Effector CD4-positive, alpha-beta T cell (primary cell): Measurements from ENCODE around the gene BCOR.

Experiments
- DNase-seq: peaks from one replicate; pipeline ENCODE4 v3.0.0-alpha.2; 2020

BCOR gene

GRCh38 chrX:40062525-40063155 lies 35.1 kb downstream of the BCOR start:
- no peak for DNase-seq

GRCh38 chrX:40061871-40062524 lies 35.8 kb downstream of the BCOR start:
- no peak for DNase-seq

GRCh38 chrX:40061005-40061404 lies 36.8 kb downstream of the BCOR start:
- no peak for DNase-seq

GRCh38 chrX:40060356-40060845 lies 37.4 kb downstream of the BCOR start:
- DNase-seq: no peak

- DNase-seq: no peak
Observed at GRCh38 chrX:40058719-40059118, 39.0 kb downstream of the BCOR start.

- no peak for DNase-seq
Observed at GRCh38 chrX:40057405-40057804, 40.4 kb downstream of the BCOR start.

- no peak for DNase-seq
Observed at GRCh38 chrX:40056420-40056819, 41.3 kb downstream of the BCOR start.

- no peak for DNase-seq
Observed at GRCh38 chrX:40055495-40055894, 42.3 kb downstream of the BCOR start.

GRCh38 chrX:40054793-40055192 lies 43.0 kb downstream of the BCOR start:
- DNase-seq: no peak

GRCh38 chrX:40050532-40050931 lies 47.2 kb downstream of the BCOR start:
- DNase-seq: no peak

GRCh38 chrX:40049084-40049641 lies 48.6 kb downstream of the BCOR start:
- DNase-seq: no peak

GRCh38 chrX:40047485-40047884 lies 50.3 kb downstream of the BCOR start:
- no peak for DNase-seq

GRCh38 chrX:40043895-40044294 lies 53.9 kb downstream of the BCOR start:
- no peak for DNase-seq

- DNase-seq: no peak
Observed at GRCh38 chrX:40041915-40042314, 55.8 kb downstream of the BCOR start.

GRCh38 chrX:40040686-40041461 lies 56.9 kb downstream of the BCOR start:
- DNase-seq: no peak

- DNase-seq: no peak
Observed at GRCh38 chrX:40039887-40040286, 57.9 kb downstream of the BCOR start.

GRCh38 chrX:40037367-40037766 lies 60.4 kb downstream of the BCOR start:
- no peak for DNase-seq

GRCh38 chrX:40035726-40036125 lies 62.0 kb downstream of the BCOR start:
- DNase-seq: no peak

GRCh38 chrX:40031911-40032310 lies 65.8 kb downstream of the BCOR start:
- no peak for DNase-seq

GRCh38 chrX:40030205-40030604 lies 67.6 kb downstream of the BCOR start:
- no peak for DNase-seq

- DNase-seq: no peak
Observed at GRCh38 chrX:40022421-40022820, 75.3 kb downstream of the BCOR start.

GRCh38 chrX:40021647-40022046 lies 76.1 kb downstream of the BCOR start:
- no peak for DNase-seq

- DNase-seq: no peak
Observed at GRCh38 chrX:40019541-40019940, 78.2 kb downstream of the BCOR start.

GRCh38 chrX:40018041-40018440 lies 79.7 kb downstream of the BCOR start:
- DNase-seq: no peak
